HCT116 (cell line): ENCODE data around the gene MAP3K12. TPM values are rescaled to one million over a fixed set of nuclear protein-coding genes. Genes with fewer than 3 reads are reported as not detected.

Experiments used
- ATAC-seq: fragments of 200-7000 bp; cut with Tn5 transposase; 2 replicates; pipeline ENCODE4 v1.9.1; 2020; ENCODE audit warnings: mild to moderate bottlenecking, moderate library complexity
- BruUV-seq: library from RNA; stranded (reverse); fragments of 400-500 nt; replicated peaks from 2 replicates; lab custom pipeline; 2021; lab: Mats Ljungman, UMichigan
- CTCF ChIA-PET: fragments of 300-600 bp; sonication (Branson Sonifier 250); formaldehyde crosslinking; loops from one replicate; lab custom pipeline; 2021; ENCODE audit warnings: antibody characterized with exemption; lab: Charles Lee
- POLR2A ChIA-PET: fragments of 300-600, 350-600 bp; sonication (Branson Sonifier 250); formaldehyde crosslinking; loops from one replicate; lab custom pipeline; 2021; ENCODE audit warnings: antibody characterized with exemption; lab: Charles Lee
- RAD21 ChIA-PET, 2 experiments: fragments of 300-600 bp; sonication (Branson Sonifier 250); formaldehyde crosslinking; loops; one replicate each; lab custom pipeline; 2023; ENCODE audit warnings: low total read pairs in 2 of 2; ENCODE audit not compliant: uncharacterized antibody in 2 of 2, unreplicated experiment in 2 of 2, low non-redundant PET in 1 of 2; lab: Charles Lee
- DNase-seq: peaks from one replicate; pipeline ENCODE4 v3.0.0-alpha.2; 2010; ENCODE audit warnings: low read depth, low spot score
- H2AFZ ChIP-seq: fragments of 200-600 bp; shearing (Covaris generic), sonication (generic); 2 replicates; pipeline ENCODE4 v1.6.1; 2017; ENCODE audit warnings: low read depth, mixed run types, mixed read lengths, antibody characterized with exemption, low read length; ENCODE audit not compliant: poor library complexity, severe bottlenecking
- H3K27ac ChIP-seq: 2 replicates; pipeline ENCODE4 v1.5.1; 2012; ENCODE audit warnings: low read depth, low read length
- H3K27me3 ChIP-seq: fragments of 200-600 bp; sonication (generic); 2 replicates; pipeline ENCODE4 v1.6.1; 2016; ENCODE audit warnings: mixed run types, low read length, mixed read lengths; ENCODE audit not compliant: insufficient read depth
- H3K36me3 ChIP-seq, 2 experiments: fragments of 200-500 bp in 1 of 2; fragments of 200-600 bp in 1 of 2; sonication (Bioruptor generic) in 1 of 2; sonication (generic) in 1 of 2; 2 replicates each; pipeline versions ENCODE4 v1.5.1 to v1.6.1; 2014 to 2016; ENCODE audit warnings: low read length in 2 of 2, inconsistent platforms in 1 of 2, mixed read lengths in 1 of 2, mixed run types in 1 of 2; ENCODE audit not compliant: insufficient read depth in 2 of 2, control insufficient read depth in 1 of 2
- H3K4me1 ChIP-seq, 2 experiments: fragments of 200-600 bp in 1 of 2; sonication (generic) in 1 of 2; 2 replicates each; pipeline versions ENCODE4 v1.5.1 to v1.6.1; 2012 to 2017; ENCODE audit warnings: low read length in 2 of 2, inconsistent platforms in 1 of 2, mild to moderate bottlenecking in 1 of 2, mixed read lengths in 1 of 2, mixed run types in 1 of 2, moderate library complexity in 1 of 2; ENCODE audit not compliant: insufficient read depth in 2 of 2, control insufficient read depth in 1 of 2
- H3K4me2 ChIP-seq: fragments of 200-600 bp; sonication (generic); 2 replicates; pipeline ENCODE4 v1.6.1; 2017; ENCODE audit warnings: mixed run types, low read length, mixed read lengths
- H3K4me3 ChIP-seq, 2 experiments: fragments of 200-600 bp in 1 of 2; sonication (generic) in 1 of 2; replicated peaks in 1 of 2; 2 replicates each; pipeline ENCODE4 v1.5.1; 2011 to 2016; ENCODE audit warnings: low read length in 2 of 2, control low read depth in 1 of 2, low read depth in 1 of 2, mild to moderate bottlenecking in 1 of 2, mixed read lengths in 1 of 2, mixed run types in 1 of 2
- H3K79me2 ChIP-seq: fragments of 200-600 bp; sonication (generic); 2 replicates; pipeline ENCODE4 v1.6.1; 2017; ENCODE audit warnings: mild to moderate bottlenecking, mixed run types, low read length, moderate library complexity, mixed read lengths; ENCODE audit not compliant: insufficient read depth
- H3K9ac ChIP-seq: fragments of 200-600 bp; sonication (generic); 2 replicates; pipeline ENCODE4 v1.6.1; 2016; ENCODE audit warnings: low read length, mixed read lengths
- H3K9me2 ChIP-seq: fragments of 200-600 bp; sonication (generic), shearing (Covaris generic); 2 replicates; pipeline ENCODE4 v1.6.1; 2017; ENCODE audit warnings: mixed run types, mild to moderate bottlenecking, moderate library complexity; ENCODE audit not compliant: insufficient read depth
- H3K9me3 ChIP-seq, 2 experiments: fragments of 200-500 bp in 1 of 2; fragments of 200-600 bp in 1 of 2; sonication (Bioruptor generic) in 1 of 2; sonication (generic) in 1 of 2; 2 replicates each; pipeline ENCODE4 v1.6.1; 2014 to 2017; ENCODE audit warnings: low read length in 2 of 2, mixed read lengths in 2 of 2, inconsistent platforms in 1 of 2, low read depth in 1 of 2, mild to moderate bottlenecking in 1 of 2, mixed run types in 1 of 2, moderate library complexity in 1 of 2; ENCODE audit not compliant: control insufficient read depth in 1 of 2, insufficient read depth in 1 of 2
- H4K20me1 ChIP-seq: fragments of 200-600 bp; sonication (generic), shearing (Covaris generic); 2 replicates; pipeline ENCODE4 v1.6.1; 2017; ENCODE audit warnings: mixed run types, mild to moderate bottlenecking, moderate library complexity; ENCODE audit not compliant: insufficient read depth
- ATF3 ChIP-seq: IDR thresholded peaks from 2 replicates; pipeline ENCODE4 v1.6.1; 2012
- CBX3 ChIP-seq: IDR thresholded peaks from 2 replicates; pipeline ENCODE4 v1.6.1; 2012; ENCODE audit warnings: low read depth
- CEBPB ChIP-seq: IDR thresholded peaks from 2 replicates; pipeline ENCODE4 v1.6.1; 2012; ENCODE audit warnings: low read depth
- CTCF ChIP-seq, 3 experiments: fragments of 200-600 bp in 1 of 3; sonication (generic) in 1 of 3; IDR thresholded peaks in 2 of 3; conservative IDR thresholded peaks in 1 of 3; 2 replicates each; pipeline ENCODE4 v1.5.1; 2012 to 2017; ENCODE audit warnings: low read depth in 2 of 3, low read length in 2 of 3, antibody characterized with exemption in 1 of 3, borderline replicate concordance in 1 of 3, control low read depth in 1 of 3, mild to moderate bottlenecking in 1 of 3, mixed read lengths in 1 of 3, mixed run types in 1 of 3, moderate library complexity in 1 of 3; ENCODE audit not compliant: insufficient read depth in 1 of 3
- ELF1 ChIP-seq: IDR thresholded peaks from 2 replicates; pipeline ENCODE4 v1.6.1; 2012; ENCODE audit warnings: low read depth, borderline replicate concordance
- EZH2 ChIP-seq: fragments of 200-600 bp; sonication (generic); IDR thresholded peaks from 2 replicates; pipeline ENCODE4 v1.6.1; 2017; ENCODE audit warnings: antibody characterized with exemption, mixed run types
- FOSL1 ChIP-seq: IDR thresholded peaks from 2 replicates; pipeline ENCODE4 v1.6.1; 2012; ENCODE audit warnings: low read depth
- JUND ChIP-seq: IDR thresholded peaks from 2 replicates; pipeline ENCODE4 v1.6.1; 2012
- MAX ChIP-seq: IDR thresholded peaks from 2 replicates; pipeline ENCODE4 v1.6.1; 2012
- POLR2A ChIP-seq: IDR thresholded peaks from 2 replicates; pipeline ENCODE4 v1.7.0; 2011; ENCODE audit warnings: borderline replicate concordance; ENCODE audit not compliant: insufficient read depth, insufficient read length; ENCODE audit errors: extremely low read depth
- POLR2AphosphoS5 ChIP-seq: IDR thresholded peaks from 2 replicates; pipeline ENCODE4 v1.6.1; 2011; ENCODE audit warnings: mild to moderate bottlenecking, low read depth, low read length, moderate library complexity
- RAD21 ChIP-seq: IDR thresholded peaks from 2 replicates; pipeline ENCODE4 v1.6.1; 2012; ENCODE audit warnings: low read depth, mild to moderate bottlenecking
- REST ChIP-seq: IDR thresholded peaks from 2 replicates; pipeline ENCODE4 v1.6.1; 2012; ENCODE audit warnings: low read depth
- SIN3A ChIP-seq: IDR thresholded peaks from 2 replicates; pipeline ENCODE4 v1.6.1; 2012; ENCODE audit warnings: low read depth
- SP1 ChIP-seq: IDR thresholded peaks from 2 replicates; pipeline ENCODE4 v1.6.1; 2012; ENCODE audit warnings: low read depth
- SRF ChIP-seq: IDR thresholded peaks from 2 replicates; pipeline ENCODE4 v1.6.1; 2012; ENCODE audit warnings: low read depth
- TCF7L2 ChIP-seq: IDR thresholded peaks from 2 replicates; pipeline ENCODE4 v1.7.0; 2011; ENCODE audit warnings: borderline replicate concordance, inconsistent platforms; ENCODE audit not compliant: insufficient read depth, insufficient read length; ENCODE audit errors: extremely low read depth
- YY1 ChIP-seq: IDR thresholded peaks from 2 replicates; pipeline ENCODE4 v1.6.1; 2011; ENCODE audit warnings: low read length, low read depth, moderate library complexity, mild to moderate bottlenecking; ENCODE audit not compliant: insufficient replicate concordance; ENCODE audit errors: extremely low read depth
- ZBTB33 ChIP-seq: IDR thresholded peaks from 2 replicates; pipeline ENCODE4 v1.6.1; 2011; ENCODE audit warnings: mild to moderate bottlenecking, low read length, moderate library complexity; ENCODE audit not compliant: insufficient replicate concordance; ENCODE audit errors: extremely low read depth
- ZFX ChIP-seq: fragments of 450-650 bp; IDR thresholded peaks from 2 replicates; pipeline ENCODE4 v1.6.1; 2017
- intact Hi-C: fragments of 100-400 bp; cut with micrococcal nuclease; formaldehyde crosslinking; loops from 2 replicates; pipeline ENCODE4 v1.10.0; 2022
- total RNA-seq: library from RNA; stranded (reverse); gene quantifications from one replicate; pipeline ENCODE4 v1.2.1, GENCODE V29; 2021; ENCODE audit not compliant: unreplicated experiment

Gene MAP3K12
- total RNA-seq, 1 experiment from 2014 or later = 16.3 TPM

GRCh38 chr12:53468282-53468681 is 31.0 kb downstream of the MAP3K12 start:
- POLR2A ChIA-PET = no interaction called here
- TF ChIP-seq SIN3A = no peak
- TF ChIP-seq FOSL1 = no peak
- no peak for TF ChIP-seq CBX3
- no peak for TF ChIP-seq RAD21
- no peak for TF ChIP-seq ZBTB33
- no peak for TF ChIP-seq ATF3
- TF ChIP-seq CTCF (IDR thresholded peaks at IDR 0.05 in 2 of 3, conservative IDR thresholded peaks at IDR 0.05 in 1 of 3; ENCODE audit: borderline replicate concordance in 1 of 3, insufficient read depth in 1 of 3, low read depth in 2 of 3, low read length in 2 of 3) = no peak
- TF ChIP-seq ZFX = no peak
- TF ChIP-seq TCF7L2 = no peak
- TF ChIP-seq MAX = no peak
- TF ChIP-seq EZH2 = no peak
- TF ChIP-seq POLR2AphosphoS5 = no peak
- no peak for TF ChIP-seq SP1
- TF ChIP-seq REST = no peak
- no peak for TF ChIP-seq SRF
- no peak for TF ChIP-seq JUND
- no peak for TF ChIP-seq CEBPB
- no peak for TF ChIP-seq POLR2A
- TF ChIP-seq ELF1 = no peak
- TF ChIP-seq YY1 = no peak
- ATAC-seq (no peak), DNase-seq (no peak)
- H3K36me3 ChIP-seq = peaks cover 90 to 93% of the 10 kb centered on the region in 2 experiments
- no peak overlapping the region for H3K27ac ChIP-seq
- no peak overlapping the region for H3K9ac ChIP-seq
- H3K4me1 ChIP-seq = no peaks in the 10 kb centered on the region
- RAD21 ChIA-PET = no interaction called here
- no peaks in the 10 kb centered on the region for H3K9me3 ChIP-seq
- peaks cover 35% of the 10 kb centered on the region for H4K20me1 ChIP-seq
- H3K4me3 ChIP-seq = no peak overlapping the region
- no peak overlapping the region for H2AFZ ChIP-seq
- CTCF ChIA-PET = no interaction called here
- no peaks in the 10 kb centered on the region for H3K27me3 ChIP-seq
- H3K4me2 ChIP-seq = no peak overlapping the region
- no peaks in the 10 kb centered on the region for H3K9me2 ChIP-seq
- intact Hi-C loops = no loop called here
- BruUV-seq = no TSS peak
- peaks cover 99% of the 10 kb centered on the region for H3K79me2 ChIP-seq
